Mesothelial cell of epicardium (in vitro differentiated cells): Measurements from ENCODE around the gene LZTS2. TPM values are rescaled to one million over a fixed set of nuclear protein-coding genes. Genes with fewer than 3 reads are reported as not detected.

Experiments
- DNase-seq, 2 experiments: peaks; one replicate each; pipeline ENCODE4 v3.0.0; 2021; ENCODE audit warnings: low spot score in 2 of 2; ENCODE audit not compliant: unreplicated experiment in 2 of 2
- H3K27ac Mint-ChIP-seq: 2 replicates; pipeline ENCODE4 v1.8.0; 2021; ENCODE audit warnings: mixed read lengths
- H3K27me3 Mint-ChIP-seq: 2 replicates; pipeline ENCODE4 v1.8.0; 2021; ENCODE audit warnings: low read depth, mixed read lengths
- H3K36me3 Mint-ChIP-seq: 2 replicates; pipeline ENCODE4 v1.8.0; 2021; ENCODE audit warnings: mixed read lengths
- H3K4me1 Mint-ChIP-seq: 2 replicates; pipeline ENCODE4 v1.8.0; 2021; ENCODE audit warnings: mixed read lengths
- H3K4me3 Mint-ChIP-seq: 2 replicates; pipeline ENCODE4 v1.8.0; 2021; ENCODE audit warnings: mild to moderate bottlenecking, moderate library complexity, mixed read lengths
- H3K9me3 Mint-ChIP-seq: 2 replicates; pipeline ENCODE4 v1.8.0; 2021; ENCODE audit warnings: mixed read lengths
- total RNA-seq: library from RNA; stranded (reverse); gene quantifications from 3 replicates; pipeline ENCODE4 v1.2.1, GENCODE V29; 2021
- TF ChIP-seq, protein P1 (sequence below): fragments of 200-600 bp; sonication (generic); IDR thresholded peaks from one replicate; pipeline ENCODE4 v1.5.0; 2021; ENCODE audit warnings: antibody characterized with exemption; ENCODE audit not compliant: unreplicated experiment

The LZTS2 gene, protein sequence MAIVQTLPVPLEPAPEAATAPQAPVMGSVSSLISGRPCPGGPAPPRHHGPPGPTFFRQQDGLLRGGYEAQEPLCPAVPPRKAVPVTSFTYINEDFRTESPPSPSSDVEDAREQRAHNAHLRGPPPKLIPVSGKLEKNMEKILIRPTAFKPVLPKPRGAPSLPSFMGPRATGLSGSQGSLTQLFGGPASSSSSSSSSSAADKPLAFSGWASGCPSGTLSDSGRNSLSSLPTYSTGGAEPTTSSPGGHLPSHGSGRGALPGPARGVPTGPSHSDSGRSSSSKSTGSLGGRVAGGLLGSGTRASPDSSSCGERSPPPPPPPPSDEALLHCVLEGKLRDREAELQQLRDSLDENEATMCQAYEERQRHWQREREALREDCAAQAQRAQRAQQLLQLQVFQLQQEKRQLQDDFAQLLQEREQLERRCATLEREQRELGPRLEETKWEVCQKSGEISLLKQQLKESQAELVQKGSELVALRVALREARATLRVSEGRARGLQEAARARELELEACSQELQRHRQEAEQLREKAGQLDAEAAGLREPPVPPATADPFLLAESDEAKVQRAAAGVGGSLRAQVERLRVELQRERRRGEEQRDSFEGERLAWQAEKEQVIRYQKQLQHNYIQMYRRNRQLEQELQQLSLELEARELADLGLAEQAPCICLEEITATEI
- total RNA-seq = 107 to 111 TPM (median 110 TPM) in 3 replicates

DNA sequence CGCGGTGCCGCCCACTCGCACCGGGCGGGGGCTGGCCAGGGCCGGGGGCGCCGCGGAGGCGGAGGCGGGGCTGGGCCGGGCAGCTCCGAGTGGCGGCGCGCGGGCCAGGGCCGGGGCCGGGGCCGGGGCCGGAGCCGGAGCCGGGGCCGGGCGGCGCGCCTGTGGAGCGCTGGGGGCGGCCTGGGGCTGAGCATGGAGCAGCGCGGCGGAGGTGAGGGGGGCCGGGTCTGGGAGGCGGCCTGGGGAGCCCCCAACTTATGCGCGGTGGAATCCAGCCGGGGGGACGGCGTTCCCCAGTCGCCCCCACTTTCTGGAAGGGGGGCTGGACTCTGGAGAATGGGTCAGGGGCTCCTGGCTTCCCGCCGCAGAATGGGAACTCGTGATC lies at the start of gene LZTS2:
TSS of gene LZTS2 (plus strand) at position 67 of the 385 bp plus-strand sequence. CDS start 2,731 bp downstream, outside the sequence.
- Mint-ChIP-seq H3K36me3 (peaks cover 2% of the 10 kb centered on the region), H3K9me3 (no peaks in the 10 kb centered on the region), H3K27me3 (no peaks in the 10 kb centered on the region), H3K27ac (peak within 1 kb of the TSS; percentile 98), H3K4me1 (peaks cover 45% of the 10 kb centered on the region), H3K4me3 (peak within 1 kb of the TSS; percentile 84)
- TF ChIP-seq, protein P1, sequence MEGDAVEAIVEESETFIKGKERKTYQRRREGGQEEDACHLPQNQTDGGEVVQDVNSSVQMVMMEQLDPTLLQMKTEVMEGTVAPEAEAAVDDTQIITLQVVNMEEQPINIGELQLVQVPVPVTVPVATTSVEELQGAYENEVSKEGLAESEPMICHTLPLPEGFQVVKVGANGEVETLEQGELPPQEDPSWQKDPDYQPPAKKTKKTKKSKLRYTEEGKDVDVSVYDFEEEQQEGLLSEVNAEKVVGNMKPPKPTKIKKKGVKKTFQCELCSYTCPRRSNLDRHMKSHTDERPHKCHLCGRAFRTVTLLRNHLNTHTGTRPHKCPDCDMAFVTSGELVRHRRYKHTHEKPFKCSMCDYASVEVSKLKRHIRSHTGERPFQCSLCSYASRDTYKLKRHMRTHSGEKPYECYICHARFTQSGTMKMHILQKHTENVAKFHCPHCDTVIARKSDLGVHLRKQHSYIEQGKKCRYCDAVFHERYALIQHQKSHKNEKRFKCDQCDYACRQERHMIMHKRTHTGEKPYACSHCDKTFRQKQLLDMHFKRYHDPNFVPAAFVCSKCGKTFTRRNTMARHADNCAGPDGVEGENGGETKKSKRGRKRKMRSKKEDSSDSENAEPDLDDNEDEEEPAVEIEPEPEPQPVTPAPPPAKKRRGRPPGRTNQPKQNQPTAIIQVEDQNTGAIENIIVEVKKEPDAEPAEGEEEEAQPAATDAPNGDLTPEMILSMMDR = no peak
- no peak for DNase-seq

DNA sequence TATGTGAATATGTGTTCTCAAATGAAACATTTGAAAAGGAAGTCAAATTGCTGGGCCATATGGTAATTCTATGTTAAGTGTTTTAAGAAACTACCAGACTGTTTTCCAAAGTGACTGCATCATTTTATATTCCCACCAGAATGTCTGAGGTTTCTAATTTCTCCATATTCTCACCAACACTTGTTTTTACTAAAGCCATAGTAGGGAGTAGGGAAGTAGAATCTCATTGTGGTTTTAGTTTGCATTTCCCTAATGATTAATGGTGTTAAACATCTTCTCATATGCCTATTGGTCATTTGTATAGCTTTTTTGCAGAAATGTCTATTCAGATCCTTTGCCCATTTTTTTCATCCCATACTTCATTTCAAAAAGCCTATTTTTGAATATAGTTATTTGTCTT lies 39.4 kb upstream of the LZTS2 start:
- H3K27me3 Mint-ChIP-seq = no peaks in the 10 kb centered on the region
- no peaks in the 10 kb centered on the region for H3K4me1 Mint-ChIP-seq
- DNase-seq = no peak
- TF ChIP-seq, protein P1 = no peak
- H3K4me3 Mint-ChIP-seq = no peak overlapping the region
- H3K9me3 Mint-ChIP-seq = no peaks in the 10 kb centered on the region
- peaks cover 34% of the 10 kb centered on the region for H3K36me3 Mint-ChIP-seq
- H3K27ac Mint-ChIP-seq = no peak overlapping the region

DNA sequence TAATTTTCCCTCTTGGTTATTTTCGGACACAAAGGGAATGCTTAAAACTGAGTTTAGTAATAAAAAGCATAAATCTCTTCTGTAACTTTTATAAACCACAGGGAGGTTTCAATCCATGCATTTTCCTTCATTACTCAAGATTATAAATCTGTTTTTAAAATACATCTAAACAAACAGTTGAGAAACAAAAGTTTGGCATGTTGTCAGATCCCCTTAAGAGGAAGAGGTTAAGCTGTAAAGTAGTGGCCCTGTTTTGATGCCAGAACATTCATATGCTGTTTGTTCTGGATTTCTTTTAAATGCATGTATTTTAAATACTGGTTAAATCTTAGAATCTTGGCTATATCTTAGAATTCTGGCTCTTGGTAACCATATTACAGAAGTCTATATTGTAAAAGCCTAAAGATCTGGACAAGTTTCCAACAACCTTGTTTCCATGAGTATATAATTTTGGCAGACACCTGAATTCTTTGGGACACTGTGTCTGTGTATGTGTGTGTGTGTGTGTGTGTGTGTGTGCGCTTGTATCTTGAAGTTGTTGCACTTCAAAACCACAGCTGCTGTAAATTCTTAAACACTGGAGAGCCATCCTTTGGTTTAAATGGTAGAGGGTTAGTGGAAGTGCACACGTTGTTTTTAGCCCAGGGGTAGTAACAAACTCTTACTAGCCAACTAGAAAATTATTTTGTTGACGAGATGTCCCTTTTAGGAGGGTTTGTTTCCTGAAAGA lies 37.1 kb upstream of the LZTS2 start:
- H3K9me3 Mint-ChIP-seq = no peaks in the 10 kb centered on the region
- no peak overlapping the region for H3K4me3 Mint-ChIP-seq
- peaks cover 24% of the 10 kb centered on the region for H3K36me3 Mint-ChIP-seq
- H3K27ac Mint-ChIP-seq = no peak overlapping the region
- DNase-seq = no peak
- TF ChIP-seq, protein P1 = no peak
- no peaks in the 10 kb centered on the region for H3K4me1 Mint-ChIP-seq
- no peaks in the 10 kb centered on the region for H3K27me3 Mint-ChIP-seq

DNA sequence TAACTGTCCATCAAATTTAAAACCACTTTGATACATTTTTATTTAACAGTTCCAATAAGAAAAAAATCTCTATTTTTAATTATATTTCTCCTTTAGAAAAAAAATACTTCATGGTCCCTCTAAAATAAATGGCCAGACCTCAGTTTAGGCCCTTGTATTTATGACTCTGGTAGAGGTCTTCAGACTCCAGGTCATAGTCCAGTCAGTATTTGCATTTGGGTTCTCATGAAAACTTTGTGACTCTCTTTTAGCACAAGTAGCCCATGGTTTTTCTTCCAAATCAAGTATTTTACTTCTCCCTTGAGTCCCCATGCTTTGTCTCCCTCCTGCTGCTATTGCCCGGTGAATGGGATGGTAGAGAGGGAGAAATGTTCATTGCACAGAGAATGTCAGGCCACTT lies 35.8 kb upstream of the LZTS2 start:
- no peak overlapping the region for H3K4me3 Mint-ChIP-seq
- H3K9me3 Mint-ChIP-seq = no peaks in the 10 kb centered on the region
- TF ChIP-seq, protein P1 = no peak
- DNase-seq = no peak
- H3K36me3 Mint-ChIP-seq = peaks cover 20% of the 10 kb centered on the region
- no peaks in the 10 kb centered on the region for H3K27me3 Mint-ChIP-seq
- H3K27ac Mint-ChIP-seq = no peak overlapping the region
- H3K4me1 Mint-ChIP-seq = peaks cover 5% of the 10 kb centered on the region

DNA sequence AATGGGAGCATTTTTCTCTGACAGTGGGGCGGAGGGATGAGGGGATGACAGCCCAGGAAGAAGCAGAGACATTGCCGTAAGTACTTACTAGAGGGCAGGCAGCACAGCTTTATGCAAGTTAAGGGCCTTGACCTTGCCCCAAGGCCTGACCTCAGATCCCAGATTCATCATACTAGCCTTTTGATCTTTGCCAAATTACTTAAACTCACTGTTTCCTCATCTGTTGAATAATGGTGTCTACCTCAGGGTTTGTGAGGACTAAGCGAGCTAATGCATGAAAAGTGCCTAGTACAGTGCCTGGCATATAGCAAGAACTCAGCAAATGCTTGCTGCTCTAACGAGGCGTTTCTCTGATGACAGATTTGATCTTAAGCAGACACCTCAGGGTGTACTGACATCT lies 33.8 kb upstream of the LZTS2 start:
- no peaks in the 10 kb centered on the region for H3K27me3 Mint-ChIP-seq
- peaks cover 11% of the 10 kb centered on the region for H3K4me1 Mint-ChIP-seq
- H3K36me3 Mint-ChIP-seq = peaks cover 7% of the 10 kb centered on the region
- no peak overlapping the region for H3K27ac Mint-ChIP-seq
- H3K4me3 Mint-ChIP-seq = no peak overlapping the region
- TF ChIP-seq, protein P1 = no peak
- DNase-seq = no peak
- H3K9me3 Mint-ChIP-seq = no peaks in the 10 kb centered on the region
